HEK293T (cell line): ENCODE results near the gene ARHGAP23.

Source experiments
- BHLHE40 ChIP-seq: fragments of 450-650 bp; IDR thresholded peaks from 2 replicates; pipeline ENCODE4 v1.6.1; 2016; ENCODE audit warnings: mild to moderate bottlenecking, moderate library complexity, borderline replicate concordance
- CTBP1 ChIP-seq: fragments of 450-650 bp; IDR thresholded peaks from 2 replicates; pipeline ENCODE4 v1.6.1; 2016; ENCODE audit warnings: borderline replicate concordance
- ELF4 ChIP-seq: fragments of 450-650 bp; IDR thresholded peaks from 2 replicates; pipeline ENCODE4 v1.6.1; 2017; ENCODE audit warnings: antibody characterized with exemption
- FOXA1 ChIP-seq: fragments of 450-650 bp; IDR thresholded peaks from 2 replicates; pipeline ENCODE4 v1.6.1; 2016; ENCODE audit warnings: mild to moderate bottlenecking
- FOXK2 ChIP-seq: fragments of 450-650 bp; IDR thresholded peaks from 2 replicates; pipeline ENCODE4 v1.6.1; 2016; ENCODE audit warnings: mild to moderate bottlenecking
- FOXM1 ChIP-seq: fragments of 450-650 bp; IDR thresholded peaks from 2 replicates; pipeline ENCODE4 v1.6.1; 2017; ENCODE audit warnings: mild to moderate bottlenecking, borderline replicate concordance
- HDGF ChIP-seq: fragments of 450-650 bp; IDR thresholded peaks from 2 replicates; pipeline ENCODE4 v1.6.1; 2017; ENCODE audit warnings: antibody characterized with exemption, borderline replicate concordance
- L3MBTL2 ChIP-seq: fragments of 450-650 bp; conservative IDR thresholded peaks from 2 replicates; pipeline ENCODE4 v1.6.1; 2016; ENCODE audit warnings: mild to moderate bottlenecking
- LEF1 ChIP-seq: fragments of 450-650 bp; IDR thresholded peaks from 2 replicates; pipeline ENCODE4 v1.6.1; 2017; ENCODE audit warnings: mild to moderate bottlenecking, borderline replicate concordance
- SP1 ChIP-seq: fragments of 450-650 bp; IDR thresholded peaks from 2 replicates; pipeline ENCODE4 v1.6.1; 2017
- SUZ12 ChIP-seq: fragments of 450-650 bp; IDR thresholded peaks from 2 replicates; pipeline ENCODE4 v1.6.1; 2016; ENCODE audit warnings: mild to moderate bottlenecking
- TARDBP ChIP-seq: fragments of 450-650 bp; IDR thresholded peaks from 2 replicates; pipeline ENCODE4 v1.6.1; 2016
- ZNF384 ChIP-seq: fragments of 450-650 bp; IDR thresholded peaks from 2 replicates; pipeline ENCODE4 v1.6.1; 2016
- TF ChIP-seq, protein P1 (sequence below): fragments of 450-650 bp; IDR thresholded peaks from 2 replicates; pipeline ENCODE4 v1.6.1; 2016

GRCh38 chr17:38542286-38542685 is 114.0 kb downstream of the ARHGAP23 start:
- TF ChIP-seq SP1 (no peak), FOXA1 (no peak), ELF4 (no peak), BHLHE40 (no peak), FOXM1 (no peak), ZNF384 (no peak), TARDBP (no peak), HDGF (no peak), SUZ12 (no peak), CTBP1 (no peak), L3MBTL2 (no peak), LEF1 (no peak), FOXK2 (no peak)
- TF ChIP-seq, protein P1, sequence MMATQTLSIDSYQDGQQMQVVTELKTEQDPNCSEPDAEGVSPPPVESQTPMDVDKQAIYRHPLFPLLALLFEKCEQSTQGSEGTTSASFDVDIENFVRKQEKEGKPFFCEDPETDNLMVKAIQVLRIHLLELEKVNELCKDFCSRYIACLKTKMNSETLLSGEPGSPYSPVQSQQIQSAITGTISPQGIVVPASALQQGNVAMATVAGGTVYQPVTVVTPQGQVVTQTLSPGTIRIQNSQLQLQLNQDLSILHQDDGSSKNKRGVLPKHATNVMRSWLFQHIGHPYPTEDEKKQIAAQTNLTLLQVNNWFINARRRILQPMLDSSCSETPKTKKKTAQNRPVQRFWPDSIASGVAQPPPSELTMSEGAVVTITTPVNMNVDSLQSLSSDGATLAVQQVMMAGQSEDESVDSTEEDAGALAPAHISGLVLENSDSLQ: no peak
